Stimulated activated CD4-positive, alpha-beta T cell treated with anti-CD3 and anti-CD28 coated beads, Interleukin-12 subunit alpha, Interleukin-12 subunit beta, amount 100 ng/mL, for 4 hours (primary cell): ENCODE data around the gene ATG4B.
"Not testable (repeated sequence)": the region's sequence is repeated elsewhere in the genome, so short reads cannot be mapped to it uniquely, and the experiment has no call there.

Source experiments
- DNase-seq: peaks from one replicate; pipeline ENCODE4 v3.0.0-alpha.2; 2020

The ATG4B gene

DNA sequence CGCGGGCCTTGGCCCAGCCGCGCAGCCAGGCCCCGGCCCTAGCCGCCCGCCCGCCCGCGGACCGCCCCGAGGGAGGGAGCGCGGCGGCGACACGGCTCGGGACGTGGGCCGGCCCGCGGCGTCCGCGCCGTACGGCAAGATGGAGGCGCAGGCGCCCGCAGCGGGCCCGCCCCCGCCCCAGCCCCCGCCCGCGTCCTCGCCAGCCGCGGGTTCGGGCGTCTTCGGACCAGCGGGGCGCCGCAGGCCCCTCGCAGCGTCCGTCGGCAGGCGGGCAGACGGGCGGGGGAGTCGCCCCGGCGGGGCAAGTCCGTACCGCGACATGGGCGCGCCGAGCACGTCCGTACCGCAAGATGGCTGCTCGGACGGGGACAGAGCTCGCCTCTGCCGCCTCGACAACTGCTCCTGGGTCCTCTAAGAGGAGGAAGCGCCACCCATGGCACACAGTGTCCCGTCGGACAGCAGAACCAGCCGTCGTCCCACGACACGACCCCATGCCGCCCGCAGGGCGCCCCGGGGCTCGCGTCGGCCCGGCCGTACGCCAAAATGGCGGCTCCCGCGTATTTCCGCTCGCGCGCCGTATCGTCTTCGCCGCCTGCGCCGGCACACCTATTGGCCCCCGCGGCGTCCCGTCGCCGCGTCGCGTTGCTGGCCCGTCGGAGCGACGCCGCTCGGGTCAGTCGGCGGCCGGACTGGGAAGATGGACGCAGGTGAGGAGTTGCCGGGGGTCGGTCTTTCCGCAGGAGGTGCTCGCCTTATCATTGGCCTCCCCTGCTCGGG is at the start of gene ATG4B, which contains the start of gene THAP4:
ATG4B (plus strand) TSS at position 676 of the 777 bp plus-strand sequence; CDS start at position 698, 22 bp downstream.
THAP4 (minus strand) TSS at position 141 of the 777 bp plus-strand sequence. CDS start 141 bp downstream, outside the sequence.
- peak; percentile 76 for DNase-seq

GRCh38 chr2:241589863-241590262 is 47.6 kb upstream of the ATG4B start:
- not testable (repeated sequence) for DNase-seq

GRCh38 chr2:241590496-241591455 is 46.7 kb upstream of the ATG4B start:
- DNase-seq: not testable (repeated sequence)

DNA sequence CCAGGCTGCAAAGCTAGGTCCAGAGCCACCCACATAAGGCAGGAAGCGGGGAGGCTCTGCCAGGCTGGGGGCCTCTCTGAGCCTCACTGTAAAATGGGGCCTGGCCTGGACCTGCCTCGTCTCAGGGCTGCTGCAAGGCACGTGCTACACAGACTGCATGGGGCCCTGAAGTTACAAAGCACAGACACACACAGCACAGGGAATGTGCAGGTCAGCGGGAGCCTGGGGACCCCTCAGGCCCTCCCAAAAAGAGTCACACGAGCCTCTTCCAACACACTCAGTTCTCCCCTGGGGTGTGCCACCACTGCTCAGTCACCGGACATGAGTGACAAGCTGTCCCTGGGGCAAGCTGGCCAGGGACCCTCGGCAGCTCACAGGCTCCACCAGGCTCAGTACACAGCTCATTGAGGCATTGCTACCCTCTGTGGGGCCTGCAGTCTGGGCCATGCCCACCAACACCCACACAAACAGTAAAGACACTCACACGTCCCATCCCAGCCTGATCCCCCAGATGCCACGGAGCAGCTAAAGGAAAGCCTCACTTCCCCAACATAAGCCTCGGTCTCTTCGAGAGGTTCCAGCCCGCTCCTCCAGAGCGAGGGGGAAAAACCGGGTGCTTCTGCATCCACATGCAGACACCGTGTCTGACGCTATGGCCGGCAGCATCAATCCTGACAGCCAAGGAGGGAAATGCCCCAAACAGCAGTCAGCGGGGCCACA is 45.2 kb upstream of the ATG4B start:
- no peak for DNase-seq

DNA sequence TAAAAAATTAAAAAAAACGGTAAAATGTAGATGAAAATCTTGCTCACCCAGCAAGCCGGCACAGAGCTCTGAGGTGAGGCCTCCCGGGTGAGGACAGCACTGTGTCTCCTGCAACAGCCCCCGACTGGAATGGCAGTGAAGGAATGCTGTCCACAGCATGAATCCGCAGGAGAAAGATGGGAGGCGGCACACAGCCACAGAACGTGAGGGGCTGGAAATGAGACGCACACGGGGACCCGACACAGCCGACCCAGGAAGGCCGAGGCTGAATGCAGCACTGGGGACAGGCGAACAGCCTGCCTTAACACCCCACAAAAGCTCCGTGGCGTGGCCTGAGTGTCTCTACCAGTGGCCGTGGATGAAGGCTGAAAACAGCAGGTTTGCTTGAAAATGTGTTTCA is 44.2 kb upstream of the ATG4B start:
- DNase-seq: no peak

- no peak for DNase-seq
These were observed 41.8 kb upstream of the ATG4B start for GRCh38 chr2:241595600-241596140.

- no peak for DNase-seq
These were observed 39.9 kb upstream of the ATG4B start for GRCh38 chr2:241597561-241597960.

DNA sequence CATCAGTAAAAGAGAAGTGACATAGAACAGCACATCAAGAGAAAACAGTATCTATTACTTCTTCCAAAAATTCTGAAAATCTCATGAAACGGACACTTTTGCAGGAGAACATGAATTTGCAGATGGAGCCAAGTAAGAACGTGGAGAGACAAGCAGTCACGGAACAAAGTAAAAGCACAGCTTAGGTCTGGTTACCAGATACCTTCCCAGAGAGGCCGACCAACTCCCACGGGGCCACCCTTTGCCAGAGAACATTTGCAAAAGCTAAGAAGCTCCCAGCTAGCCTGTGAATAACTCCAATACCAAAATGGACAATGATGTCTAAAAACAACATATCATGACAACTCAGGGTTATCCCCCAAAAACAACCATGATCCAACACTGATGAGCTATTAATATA is 39.4 kb upstream of the ATG4B start:
- DNase-seq: no peak

- no peak for DNase-seq
These were observed 39.0 kb upstream of the ATG4B start for GRCh38 chr2:241598487-241598886.

DNA sequence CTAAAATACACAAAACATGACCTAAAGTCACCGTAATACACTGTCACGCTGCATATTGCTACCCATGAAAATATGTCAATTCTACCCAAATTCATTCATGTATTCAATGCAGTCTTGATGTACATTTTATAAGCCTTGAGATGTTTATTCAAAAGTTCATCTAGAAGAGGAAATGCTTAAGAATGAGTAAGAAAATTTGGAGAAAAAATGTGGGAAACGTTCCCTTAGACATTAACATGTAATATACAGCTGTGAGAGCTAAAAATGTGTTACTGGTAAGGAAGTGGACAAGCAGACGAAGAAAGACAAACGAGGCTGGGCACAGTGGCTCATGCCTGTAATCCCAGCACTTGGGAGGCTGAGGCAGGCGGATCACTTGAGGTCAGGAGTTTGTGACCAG is 37.9 kb upstream of the ATG4B start:
- no peak for DNase-seq

DNA sequence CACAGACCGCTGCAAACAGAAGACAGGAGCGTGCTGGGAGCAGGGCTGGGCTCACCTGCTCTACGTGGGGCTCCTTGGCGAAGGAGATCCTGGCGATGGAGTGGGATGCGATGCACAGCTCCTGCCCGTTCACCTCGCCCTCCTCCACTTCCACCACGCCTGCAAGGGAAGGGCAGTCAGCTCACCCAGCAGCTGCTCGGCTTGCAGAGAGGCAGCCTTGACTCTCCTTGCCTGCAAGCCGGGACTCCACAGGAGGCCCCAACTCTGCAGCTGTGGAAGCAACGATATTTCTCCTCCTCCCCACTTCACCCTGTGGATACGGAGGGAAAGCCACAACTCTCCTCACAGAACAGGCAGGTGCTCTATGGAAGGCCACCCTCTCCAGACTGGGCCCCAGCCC is 35.7 kb upstream of the ATG4B start:
- no peak for DNase-seq

- DNase-seq: no peak
These were observed 34.8 kb upstream of the ATG4B start for GRCh38 chr2:241602720-241603119.

- DNase-seq: no peak
These were observed 33.8 kb upstream of the ATG4B start for GRCh38 chr2:241603686-241604085.

GRCh38 chr2:241606186-241606585 is 31.3 kb upstream of the ATG4B start:
- DNase-seq: no peak

DNA sequence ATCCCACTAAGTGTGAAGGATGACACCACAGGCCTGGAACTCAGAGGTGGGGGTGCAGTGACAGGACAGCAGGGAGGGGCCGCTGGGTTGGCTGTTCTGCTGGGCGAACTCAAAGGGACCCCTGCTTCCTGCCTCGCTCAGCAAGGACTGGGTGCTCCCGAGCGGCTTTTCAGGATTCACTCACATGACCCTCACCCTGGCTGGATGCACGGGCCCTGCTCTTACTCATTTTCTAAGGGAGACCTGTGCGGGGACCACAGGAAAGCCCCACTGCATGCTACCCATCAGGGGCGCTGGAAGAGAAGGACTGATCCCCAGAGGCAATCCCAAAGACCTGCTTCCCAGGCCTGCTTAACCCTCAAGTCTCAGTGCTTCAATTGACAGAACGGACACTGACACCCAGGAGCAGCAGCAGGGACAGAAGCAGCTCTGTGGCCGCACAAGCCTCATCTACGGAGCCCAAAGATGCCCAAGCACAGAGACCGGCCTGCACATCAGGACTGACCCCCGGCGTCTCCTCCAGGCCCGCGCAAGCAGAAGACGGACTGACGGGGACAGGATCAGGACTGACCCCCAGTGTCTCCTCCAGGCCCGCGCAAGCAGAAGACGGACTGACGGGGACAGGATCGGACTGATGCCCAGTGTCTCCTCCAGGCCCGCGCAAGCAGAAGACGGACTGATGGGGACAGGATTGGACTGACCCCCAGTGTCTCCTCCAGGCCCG is 30.2 kb upstream of the ATG4B start:
- DNase-seq: no peak

DNA sequence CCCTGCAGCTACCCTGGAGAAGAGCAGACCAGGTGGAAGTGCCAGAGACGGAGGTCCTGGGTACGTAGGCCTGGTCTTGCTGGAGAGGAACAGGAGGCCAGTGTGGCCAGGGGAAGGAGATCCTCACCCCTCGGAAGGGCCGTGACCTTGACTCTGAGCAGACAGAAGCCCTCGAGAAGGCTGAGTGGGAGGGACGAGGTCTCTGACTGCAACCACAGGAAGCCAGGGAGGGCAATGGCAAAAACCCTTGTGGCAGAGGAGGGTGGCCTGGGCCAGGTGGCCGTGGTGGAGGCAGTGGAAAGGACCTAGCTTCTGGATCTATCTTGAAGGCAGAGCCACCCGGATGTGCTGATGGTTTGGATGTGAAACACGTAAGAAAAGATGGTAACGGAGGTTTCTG is 28.6 kb upstream of the ATG4B start:
- DNase-seq: no peak

GRCh38 chr2:241609859-241610793 is 27.4 kb upstream of the ATG4B start:
- peak; percentile 87 for DNase-seq

DNA sequence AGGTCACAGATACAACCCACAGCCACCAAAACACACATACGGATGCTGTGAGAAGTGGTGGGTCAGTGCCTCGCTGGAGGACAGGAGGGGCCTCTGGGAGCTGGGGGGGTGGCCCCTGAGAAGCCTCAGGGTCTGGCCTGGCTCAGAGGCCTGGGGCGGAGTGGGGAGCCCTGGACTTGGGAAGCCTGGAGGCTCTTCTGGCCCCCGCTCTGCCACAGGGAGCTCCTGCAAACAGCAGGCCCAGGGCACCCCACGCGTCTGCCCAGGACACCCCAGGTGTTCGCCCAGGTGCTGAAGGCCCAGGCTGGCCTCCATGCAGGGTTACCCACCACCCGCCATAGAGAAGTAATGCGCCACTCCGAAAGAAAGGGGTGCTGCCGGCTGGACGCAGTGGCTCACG is 26.4 kb upstream of the ATG4B start:
- no peak for DNase-seq

DNA sequence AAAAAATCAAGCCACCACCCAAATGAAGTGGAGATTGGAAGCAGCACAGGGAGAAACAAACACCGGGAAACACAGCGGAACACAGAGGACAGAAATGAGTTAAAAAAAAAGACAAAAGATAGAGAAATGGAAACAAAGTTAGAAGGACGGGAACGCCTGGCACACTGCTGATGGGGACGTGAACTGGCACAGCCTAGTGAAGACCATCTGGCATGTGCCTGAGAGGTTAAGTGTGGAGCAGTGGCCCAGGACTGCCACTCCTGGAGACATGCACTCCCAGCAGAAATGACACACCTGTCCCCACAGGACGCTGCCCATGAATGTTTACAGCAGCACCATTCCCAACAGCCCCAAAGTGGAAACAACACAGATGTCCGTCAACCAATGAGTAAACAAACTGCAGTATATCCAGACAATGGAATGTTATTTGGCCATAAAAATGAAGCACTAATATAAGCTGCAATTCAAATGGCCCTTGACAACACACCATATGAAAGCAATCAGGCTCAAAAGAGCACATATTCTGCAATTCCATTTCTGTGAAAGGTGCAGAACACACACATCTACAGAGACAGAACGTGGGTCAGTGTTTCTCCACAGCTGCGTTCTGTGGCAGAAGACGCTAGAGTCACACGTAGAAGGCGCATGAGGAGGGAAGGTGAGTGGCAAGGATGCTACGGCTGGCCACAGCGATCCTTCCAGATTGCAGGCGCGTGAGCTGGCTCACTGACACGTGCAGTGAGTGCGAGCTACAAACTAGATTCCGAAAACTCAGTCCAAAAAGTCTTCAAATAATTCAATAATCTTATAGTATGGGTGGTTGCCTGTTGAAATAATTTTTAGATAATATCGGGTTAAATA is 25.1 kb upstream of the ATG4B start:
- DNase-seq: no peak
